RPMI7951 (cell line): ENCODE data around the gene USP15. TPM values are rescaled to one million over a fixed set of nuclear protein-coding genes. Genes with fewer than 3 reads are reported as not detected.
A peak's percentile ranks its signal among the peaks of the same experiment; 100 is the strongest.
"Not testable (repeated sequence)": the region's sequence is repeated elsewhere in the genome, so short reads cannot be mapped to it uniquely, and the experiment has no call there.

Experiments used
- DNase-seq: peaks from one replicate; pipeline ENCODE4 v3.0.0-alpha.2; 2012; ENCODE audit warnings: low read depth
- total RNA-seq: library from RNA; depleted of rRNA; stranded (reverse); fragments of >200 nt; shearing (Covaris generic); gene quantifications from 2 replicates; pipeline ENCODE4 v1.2.3, GENCODE V29; 2014

USP15 gene
- total RNA-seq, 1 experiment from 2014 or later: 40.0 TPM

GRCh38 chr12:62323386-62323785, 63.2 kb downstream of the USP15 start:
- DNase-seq: no peak

DNA sequence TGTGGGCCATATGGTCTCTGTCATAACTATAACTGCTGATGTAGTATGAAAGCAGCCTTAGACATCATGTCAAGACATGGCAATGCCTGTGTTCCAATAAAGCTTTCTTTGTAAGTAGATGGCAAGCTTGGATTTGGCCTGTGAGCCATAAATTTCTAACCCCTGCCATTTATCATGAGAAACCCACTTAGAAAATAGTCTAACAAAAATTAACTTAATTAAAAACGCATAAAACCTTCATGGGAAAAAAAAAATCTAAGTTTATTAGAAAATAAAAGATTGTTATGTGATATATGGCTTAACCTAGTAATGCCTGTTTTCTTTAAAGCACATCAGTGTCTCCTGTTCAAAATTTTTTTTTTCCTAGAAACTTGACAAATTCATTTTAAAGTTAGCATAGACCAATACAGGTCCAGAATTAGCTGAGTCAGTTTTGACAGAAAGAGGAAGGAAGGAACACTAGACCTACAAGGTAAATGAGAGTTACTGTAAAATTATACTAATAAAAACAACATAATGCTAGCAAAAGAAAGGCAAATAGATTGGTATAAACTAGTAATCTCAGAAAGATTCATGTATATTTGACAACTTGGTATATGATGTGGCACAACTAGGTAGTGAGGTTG, 68.2 kb downstream of the USP15 start:
- no peak for DNase-seq

DNA sequence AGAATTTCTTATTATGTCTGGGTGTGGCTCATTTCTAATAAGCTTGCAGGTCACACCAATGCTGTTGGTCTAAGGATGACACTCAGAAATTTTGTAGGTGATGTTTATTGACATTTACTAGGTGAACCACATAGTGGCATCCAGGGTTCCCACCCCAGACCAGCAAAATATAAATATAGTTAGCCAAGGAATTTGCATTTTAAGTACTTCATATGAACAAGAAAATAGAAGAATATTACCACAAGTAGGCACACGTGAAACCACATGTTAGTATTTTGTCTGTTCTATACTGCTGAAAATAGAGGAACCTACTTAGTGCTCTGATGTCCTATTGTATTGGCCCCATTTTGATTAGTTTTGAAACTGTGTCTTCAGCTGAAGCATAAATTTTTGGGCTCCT, 71.1 kb downstream of the USP15 start:
- DNase-seq: no peak

- peak; percentile 45 for DNase-seq
Observed at GRCh38 chr12:62332598-62332997, 72.4 kb downstream of the USP15 start.

DNA sequence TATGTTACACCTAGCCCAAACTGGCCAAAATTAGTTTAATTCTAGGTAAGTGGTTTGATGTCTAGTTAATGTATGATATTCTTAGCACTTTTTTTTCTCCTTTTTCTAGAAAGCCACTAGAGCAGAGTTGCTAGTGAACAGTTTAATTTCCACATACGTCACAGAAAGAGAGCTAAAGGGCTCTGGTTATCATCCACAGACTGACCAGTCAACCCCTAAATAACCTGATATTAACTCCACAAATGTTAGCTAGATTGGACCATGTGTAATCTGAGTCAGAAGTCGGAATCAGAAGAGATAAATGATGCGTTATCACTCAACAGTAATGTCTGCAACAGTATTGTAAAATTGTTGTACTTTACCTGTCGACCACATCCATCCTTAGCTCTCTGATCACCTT, 74.9 kb downstream of the USP15 start:
- no peak for DNase-seq

GRCh38 chr12:62335796-62336195, 75.6 kb downstream of the USP15 start:
- no peak for DNase-seq

GRCh38 chr12:62337643-62338042, 77.4 kb downstream of the USP15 start:
- DNase-seq: not testable (repeated sequence)

DNA sequence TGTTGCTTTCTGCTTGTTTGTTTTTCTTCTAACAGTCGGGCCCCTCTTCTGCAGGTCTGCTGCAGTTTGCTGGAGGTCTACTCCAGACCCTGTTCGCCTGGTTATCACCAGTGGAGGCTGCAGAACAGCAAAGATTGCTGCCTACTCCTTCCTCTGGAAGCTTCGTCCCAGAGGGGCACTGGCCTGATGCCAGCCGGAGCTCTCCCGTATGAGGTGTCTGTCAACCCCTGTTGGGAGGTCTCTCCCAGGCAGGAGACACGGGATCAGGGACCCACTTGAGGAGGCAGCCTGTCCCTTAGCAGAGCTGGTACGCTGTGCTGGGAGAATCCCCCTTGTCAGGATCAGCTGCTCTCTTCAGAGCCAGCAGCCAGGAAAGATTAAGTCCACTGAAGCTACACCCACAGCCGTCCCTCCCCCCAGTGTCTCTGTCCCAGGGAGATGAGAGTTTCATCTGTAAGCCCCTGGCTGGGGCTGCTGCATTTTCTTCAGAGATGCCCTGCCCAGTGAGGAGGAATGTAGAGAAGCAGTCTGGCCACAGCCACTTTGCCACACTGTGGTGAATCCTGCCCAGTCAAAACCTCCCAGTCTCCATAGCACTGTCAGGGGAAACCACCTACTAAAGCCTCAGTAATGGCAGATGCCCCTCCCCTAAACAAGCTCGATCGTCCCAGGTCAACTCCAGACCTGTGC, 82.6 kb downstream of the USP15 start:
- not testable (repeated sequence) for DNase-seq

- DNase-seq: not testable (repeated sequence)
Observed at GRCh38 chr12:62343304-62344120, 83.3 kb downstream of the USP15 start.

DNA sequence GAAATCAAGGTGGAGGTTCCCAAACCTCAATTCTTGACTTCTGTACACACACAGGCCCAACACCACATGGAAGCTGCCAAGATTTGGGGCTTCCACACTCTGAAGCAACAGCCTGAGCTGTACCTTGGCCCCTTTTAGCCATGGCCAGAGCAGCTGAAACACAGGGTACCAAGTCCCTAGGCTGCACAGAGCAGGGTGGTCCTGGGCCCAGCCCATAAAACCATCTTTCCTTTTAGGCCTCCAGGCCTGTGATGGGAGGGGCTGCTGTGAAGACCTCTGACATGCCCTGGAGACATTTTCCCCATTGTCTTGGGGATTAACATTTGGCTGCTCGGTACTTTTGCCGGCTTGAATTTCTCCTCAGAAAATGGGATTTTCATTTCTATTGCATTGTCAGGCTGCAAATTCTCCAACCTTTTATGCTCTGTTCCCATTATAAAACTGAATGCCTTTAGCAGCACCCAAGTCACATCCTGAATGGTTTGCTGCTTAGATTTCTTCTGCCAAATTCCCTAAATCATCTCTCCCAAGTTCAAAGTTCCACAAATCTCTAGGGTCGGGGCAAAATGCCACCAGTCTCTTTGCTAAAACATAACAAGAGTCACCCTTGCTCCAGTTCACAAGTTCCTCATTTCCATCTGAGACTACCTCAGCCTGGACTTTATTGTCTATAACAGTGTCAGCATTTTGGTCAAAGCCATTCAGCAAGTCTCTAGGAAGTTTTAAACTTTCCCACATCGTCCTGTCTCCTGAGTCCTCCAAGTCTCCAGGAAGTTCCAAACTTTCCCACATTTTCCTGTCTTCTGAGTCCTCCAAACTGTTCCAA, 84.7 kb downstream of the USP15 start:
- not testable (repeated sequence) for DNase-seq

DNA sequence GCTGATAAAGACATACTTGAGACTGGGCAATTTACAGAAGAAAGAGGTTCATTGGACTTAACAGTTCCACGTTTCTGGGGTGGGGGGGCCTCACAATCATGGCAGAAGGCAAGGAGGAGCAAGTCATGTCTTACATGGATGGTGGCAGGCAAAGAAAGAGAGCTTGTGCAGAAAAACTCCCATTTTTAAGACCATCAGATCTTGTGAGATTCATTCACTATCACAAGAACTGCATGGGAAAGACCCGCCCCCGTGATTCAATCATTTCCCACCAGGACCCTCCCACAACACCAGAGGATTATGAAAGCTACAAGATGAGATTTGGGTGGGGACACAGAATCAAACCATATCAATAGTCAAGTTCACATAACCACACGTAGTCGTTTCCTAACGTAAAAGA, 85.5 kb downstream of the USP15 start:
- DNase-seq: no peak

DNA sequence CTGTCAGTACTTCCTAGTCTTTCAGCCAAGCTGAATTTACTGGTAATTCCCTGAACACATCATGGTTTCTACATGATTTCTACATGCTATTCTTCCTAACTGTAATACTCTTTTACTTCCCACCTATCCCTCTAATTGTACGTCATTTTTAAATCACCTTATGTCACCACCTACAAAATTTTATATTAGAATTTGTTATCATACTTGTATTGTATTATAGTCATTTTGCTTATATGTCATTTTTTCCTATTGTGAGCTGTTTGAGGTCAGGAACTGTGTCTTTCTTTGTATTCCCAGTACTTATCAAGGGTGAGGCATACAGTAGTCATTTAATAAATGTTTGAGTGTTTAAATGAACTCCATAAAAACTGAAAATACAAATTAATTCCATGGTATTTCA, 86.6 kb downstream of the USP15 start:
- DNase-seq: no peak

DNA sequence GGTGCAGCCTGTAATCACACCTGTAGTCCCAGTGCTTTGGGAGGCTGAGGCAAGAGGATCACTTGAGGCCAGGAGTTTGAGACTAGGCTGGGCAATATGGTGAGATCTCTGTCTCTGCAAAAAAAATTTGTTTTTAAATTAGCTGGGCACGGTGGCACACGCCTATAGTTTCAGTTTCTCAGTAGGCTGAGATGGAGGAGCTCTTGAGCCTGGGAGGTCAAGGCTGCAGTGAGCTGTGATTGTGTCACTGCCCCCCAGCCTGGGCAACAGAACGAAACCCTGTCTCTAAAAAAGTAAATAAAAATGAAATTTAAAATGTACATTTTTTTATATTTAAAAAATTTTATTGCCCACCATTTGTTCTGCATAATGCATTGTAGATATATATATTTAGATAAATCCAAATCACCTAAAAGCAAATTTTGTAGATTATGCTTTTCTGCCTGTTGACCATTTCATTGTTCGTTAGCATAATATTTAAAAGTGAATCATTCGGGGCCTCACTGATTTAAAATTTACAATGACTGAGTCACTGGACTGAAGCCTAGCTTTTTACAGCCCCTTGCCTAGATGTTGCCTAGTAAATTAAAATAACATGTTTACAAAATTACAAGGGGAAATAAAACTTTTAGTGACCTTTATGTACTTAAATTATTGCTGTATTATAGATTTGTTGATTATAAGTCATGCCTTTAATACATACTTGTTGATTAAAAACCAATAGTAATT, 87.9 kb downstream of the USP15 start:
- peak; percentile 51 for DNase-seq

GRCh38 chr12:62350554-62350953, 90.3 kb downstream of the USP15 start:
- DNase-seq: no peak

GRCh38 chr12:62351326-62351725, 91.1 kb downstream of the USP15 start:
- no peak for DNase-seq

GRCh38 chr12:62361048-62361447, 100.8 kb downstream of the USP15 start:
- no peak for DNase-seq

GRCh38 chr12:62363506-62363905, 103.3 kb downstream of the USP15 start:
- no peak for DNase-seq

DNA sequence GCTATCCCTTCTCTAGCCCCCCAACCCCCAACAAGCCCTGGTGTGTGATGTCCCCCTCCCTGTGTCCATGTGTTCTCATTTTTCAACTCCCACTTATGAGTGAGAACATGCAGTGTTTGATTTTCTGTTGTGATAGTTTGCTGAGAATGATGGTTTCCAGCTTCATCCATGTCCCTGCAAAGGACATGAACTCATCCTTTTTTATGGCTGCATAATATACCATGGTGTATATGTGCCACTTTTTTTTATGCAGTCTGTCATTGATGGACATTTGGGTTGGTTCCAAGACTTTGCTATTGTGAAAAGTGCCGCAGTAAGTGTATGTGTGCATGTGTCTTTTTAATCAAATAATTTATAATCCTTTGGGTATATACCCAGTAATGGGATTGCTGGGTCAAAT, 104.5 kb downstream of the USP15 start:
- not testable (repeated sequence) for DNase-seq

GRCh38 chr12:62365846-62366245, 105.6 kb downstream of the USP15 start:
- not testable (repeated sequence) for DNase-seq

DNA sequence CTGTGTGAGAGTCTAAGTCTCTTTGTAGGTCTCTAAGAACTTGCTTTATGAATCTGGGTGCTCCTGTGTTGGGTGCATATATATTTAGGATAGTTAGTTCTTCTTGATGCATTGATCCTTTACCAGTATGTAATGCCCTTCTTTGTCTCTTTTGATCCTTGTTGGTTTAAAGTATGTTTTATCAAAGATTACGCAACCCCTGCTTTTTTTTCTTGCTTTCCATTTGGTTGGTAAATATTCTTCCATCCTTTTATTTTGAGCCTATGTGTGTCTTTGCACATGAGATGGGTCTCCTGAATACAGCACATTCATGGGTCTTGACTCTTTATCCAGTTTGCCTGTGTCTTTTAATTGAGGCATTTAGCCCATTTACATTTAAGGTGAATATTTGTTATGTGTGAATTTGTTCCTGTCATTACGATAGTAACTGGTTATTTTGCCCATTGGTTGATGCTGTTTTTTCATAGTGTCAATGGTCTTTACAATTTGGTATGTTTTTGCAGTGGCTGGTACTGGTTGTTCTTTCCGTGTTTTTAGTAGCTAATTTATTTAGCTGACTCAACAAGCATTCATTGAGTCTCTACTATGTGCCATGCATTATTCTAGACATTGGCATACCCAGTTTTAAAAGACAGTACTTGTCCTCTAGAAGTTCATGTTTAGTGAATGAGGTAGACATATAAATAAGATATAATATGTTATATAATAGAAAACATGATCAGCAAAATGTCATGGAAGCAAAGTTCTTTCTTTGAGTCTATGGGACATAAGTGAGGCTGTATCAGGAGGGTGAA, 108.4 kb downstream of the USP15 start:
- not testable (repeated sequence) for DNase-seq
